Kasumi-1 (cell line): ENCODE data around the gene KCNJ6.
"Not testable (repeated sequence)": the region's sequence is repeated elsewhere in the genome, so short reads cannot be mapped to it uniquely, and the experiment has no call there.

ENCODE experiments used
- DNase-seq, 2 experiments: peaks; one replicate each; lab custom pipeline; 2025; lab: John Stamatoyannopoulos, UW

Gene KCNJ6

DNA sequence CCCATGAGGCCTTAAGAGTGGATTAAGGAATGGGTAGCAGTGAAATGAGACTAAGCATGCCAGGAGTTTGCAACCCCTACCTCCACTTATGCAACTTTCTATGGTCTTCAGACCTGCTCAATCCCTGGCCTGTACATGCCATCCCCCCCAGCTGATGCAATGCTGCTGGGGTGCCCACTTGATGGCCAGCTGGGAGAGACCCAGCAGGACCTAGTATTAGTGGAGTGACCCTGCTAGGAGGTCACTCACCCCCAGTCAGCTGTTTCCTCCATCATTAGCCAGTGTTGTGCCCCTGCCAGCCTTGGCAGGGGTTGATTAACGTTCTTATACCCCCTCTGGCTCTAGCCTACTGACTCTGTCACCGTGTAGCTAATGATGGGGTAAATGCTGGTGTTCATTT lies 313.1 kb downstream of the KCNJ6 start:
- DNase-seq, result no peak

DNA sequence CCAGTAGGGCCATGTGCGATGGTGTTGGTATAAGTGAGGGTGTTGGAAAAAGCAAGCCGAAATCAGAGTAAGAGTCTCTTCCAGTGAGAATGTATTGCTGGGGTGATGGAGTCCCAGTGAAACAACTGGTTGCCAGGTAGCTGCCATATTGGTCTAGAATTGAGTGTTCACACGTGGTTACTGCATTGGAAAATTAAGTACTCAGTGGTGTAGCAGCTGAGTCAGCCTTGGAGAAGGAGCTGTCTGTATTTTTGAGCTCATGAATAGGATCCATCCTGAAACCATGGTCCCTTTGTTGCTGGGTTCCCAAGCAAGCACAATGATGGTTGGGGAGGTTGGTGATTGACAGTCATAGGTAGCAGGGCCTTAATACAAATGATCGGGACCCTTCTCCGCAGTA lies 314.3 kb downstream of the KCNJ6 start:
- DNase-seq, result no peak

DNA sequence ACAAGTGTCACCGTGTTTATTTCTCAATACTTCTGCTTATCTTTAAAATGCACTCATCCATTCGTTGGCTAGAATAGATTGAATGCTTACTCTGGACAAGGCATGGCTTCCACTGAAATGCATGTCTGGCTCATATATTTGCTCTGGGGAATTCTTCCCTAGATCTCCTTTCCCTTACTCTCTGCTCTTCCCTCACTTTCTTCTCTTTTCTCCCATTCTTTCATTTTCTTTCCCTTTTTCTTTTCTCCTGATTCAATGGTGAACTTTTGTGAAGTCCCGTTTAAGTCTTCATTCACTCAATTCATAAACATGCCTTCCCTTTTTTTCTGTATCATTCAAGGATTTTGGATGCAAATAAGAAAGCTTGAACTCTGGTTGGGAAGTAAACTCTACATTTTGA lies 315.2 kb downstream of the KCNJ6 start:
- no peak for DNase-seq

DNA sequence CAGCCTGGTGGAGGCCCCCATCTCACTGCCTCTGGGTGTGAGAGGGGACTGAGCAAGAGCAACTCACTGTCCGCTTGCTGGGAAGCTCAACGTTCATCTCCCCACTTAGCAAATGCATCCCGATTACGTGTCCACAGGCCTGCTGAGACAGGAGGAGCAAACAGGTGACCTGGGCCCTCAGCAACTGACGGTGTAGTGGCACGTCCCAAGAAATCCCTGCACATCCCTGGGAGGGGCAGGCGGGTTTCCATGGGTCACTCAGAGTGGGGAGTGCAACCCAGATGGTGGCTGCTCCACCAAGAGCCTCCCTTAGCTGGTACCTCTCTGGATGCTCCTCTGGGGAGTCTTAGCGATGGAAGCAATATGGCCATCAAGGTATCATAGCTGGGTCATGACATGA lies 320.3 kb downstream of the KCNJ6 start:
- no peak for DNase-seq

DNA sequence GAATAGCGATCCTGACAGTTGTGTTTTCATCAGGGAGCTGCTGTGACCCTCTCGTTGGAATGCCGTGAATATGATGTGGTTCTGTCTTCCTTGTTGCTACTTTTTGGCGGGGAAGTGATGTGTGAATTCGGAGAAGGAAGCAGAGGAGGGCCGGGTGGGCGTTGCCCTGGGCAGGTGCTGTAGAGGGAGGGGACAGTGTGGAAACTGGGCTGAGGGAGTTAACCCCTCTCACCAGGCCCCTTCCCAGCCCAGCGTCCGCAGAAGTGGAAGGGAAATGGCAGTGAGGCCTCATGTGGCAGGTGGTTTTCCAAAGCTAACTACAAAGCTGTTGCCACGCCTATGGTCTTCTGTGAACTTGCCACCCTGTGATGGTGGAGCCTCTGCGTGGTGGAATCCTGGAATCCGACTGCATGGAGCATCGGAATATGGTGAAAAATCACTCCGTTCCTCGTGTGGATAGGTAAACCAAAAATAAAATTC lies 321.7 kb downstream of the KCNJ6 start:
- DNase-seq, result no peak

DNA sequence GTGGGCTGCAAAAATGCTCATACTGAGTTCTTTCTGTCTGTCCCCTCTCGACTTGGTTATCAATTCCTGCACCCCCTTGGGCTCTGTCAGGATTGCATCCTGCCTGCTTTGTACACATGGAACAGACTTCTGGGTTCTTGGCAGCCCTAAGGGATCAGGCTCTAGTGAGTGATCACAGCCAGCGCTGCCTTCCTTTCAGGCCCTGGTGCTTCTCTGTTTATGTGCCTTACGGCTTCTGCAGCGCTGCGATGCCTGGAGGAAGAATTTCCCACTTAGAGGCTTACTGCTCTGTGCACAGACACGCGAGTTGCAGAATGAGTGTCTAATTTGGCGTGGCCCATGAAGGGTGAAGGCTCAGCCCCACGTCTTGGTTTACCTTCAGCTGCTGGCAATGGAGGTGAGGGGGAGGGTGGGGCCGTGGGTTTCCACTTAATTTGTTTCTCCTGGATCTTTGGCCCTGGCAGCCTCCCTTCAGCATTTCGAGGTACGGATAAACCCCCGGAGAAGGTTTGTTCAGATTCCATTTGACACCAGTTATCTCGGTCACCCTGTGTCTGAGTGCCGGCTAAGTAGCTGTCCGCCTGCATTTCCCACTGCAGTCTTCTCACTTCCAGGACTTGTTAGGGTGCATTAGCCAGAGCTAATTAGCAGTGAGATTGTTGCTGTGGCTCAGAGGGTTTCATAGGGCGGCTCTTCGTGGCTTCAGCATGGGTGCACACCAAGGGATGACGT lies 322.4 kb downstream of the KCNJ6 start:
- DNase-seq, result no peak

DNA sequence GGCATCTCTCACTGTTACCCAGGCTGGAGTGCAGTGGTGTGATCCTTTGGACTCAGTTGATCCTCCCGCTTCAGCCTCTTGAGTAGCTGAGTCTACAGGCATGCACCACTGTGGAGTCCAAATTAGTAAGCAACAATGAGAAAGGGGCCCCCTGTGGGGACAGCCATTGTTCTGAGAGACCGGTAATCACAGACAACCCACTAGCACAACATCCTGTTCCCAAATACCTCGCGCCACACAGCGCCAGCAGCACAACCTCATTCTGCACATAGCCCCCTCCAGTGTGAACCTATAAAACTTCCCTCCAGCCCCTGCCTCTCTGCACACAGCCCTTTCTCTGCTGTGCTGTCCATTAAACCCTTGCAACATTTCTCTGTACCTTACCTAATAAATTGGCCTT lies 323.2 kb downstream of the KCNJ6 start:
- no peak for DNase-seq

DNA sequence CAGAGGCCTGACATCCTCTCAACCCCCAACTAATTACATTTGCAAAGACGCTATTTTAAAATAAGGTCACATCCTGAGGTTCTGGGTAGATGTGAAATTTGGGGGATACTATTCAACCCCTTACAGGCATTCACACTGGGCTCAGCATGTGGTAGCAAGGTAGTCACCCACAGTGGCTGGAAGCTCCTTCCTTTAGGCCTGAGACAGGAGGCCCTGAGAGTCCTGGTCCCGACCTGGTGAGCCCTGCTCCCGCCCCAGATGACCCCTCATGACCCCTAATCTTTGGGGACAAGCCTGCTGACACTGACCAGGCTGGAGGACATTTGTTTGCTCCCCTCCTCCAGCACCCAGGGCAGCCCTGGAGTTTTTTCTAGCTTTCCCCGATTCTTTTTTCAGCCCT lies 323.8 kb downstream of the KCNJ6 start:
- no peak for DNase-seq

DNA sequence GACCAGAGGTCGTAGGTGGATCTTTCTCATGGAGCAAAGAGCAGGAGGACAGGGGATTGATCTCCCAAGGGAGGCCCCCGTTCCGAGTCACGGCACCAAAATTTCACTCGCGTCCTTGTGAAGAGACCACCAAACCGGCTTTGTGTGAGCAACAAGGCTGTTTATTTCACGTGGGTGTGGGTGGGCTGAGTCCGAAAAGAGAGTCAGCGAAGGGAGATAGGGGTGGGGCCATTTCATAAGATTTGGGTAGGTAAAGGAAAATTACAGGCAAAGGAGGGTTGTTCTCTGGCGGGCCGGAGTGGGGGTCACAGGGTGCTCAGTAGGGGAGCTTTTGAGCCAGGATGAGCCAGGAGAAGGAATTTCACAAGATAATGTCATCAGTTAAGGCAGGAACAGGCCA lies 324.3 kb downstream of the KCNJ6 start:
- DNase-seq, result not testable (repeated sequence)

DNA sequence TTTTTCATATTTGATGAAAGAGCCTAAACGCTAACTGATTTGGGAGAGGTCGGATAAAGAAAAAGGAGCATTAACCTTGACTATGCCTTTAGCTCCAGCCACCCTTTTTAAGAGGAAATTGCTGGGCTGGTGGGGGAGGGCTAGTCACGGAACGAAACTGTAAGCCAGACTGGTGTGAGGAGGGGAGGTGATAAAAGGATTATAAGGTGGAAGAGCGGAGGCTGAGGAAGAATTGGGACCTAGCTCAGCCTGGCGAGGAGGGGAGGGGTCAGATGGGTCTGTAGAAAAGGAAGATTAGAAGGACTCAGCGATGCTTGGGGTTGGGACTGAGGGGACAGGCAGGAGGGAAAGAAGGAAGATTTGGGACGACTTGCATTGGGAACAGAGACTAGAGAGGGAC lies 325.4 kb downstream of the KCNJ6 start:
- not testable (repeated sequence) for DNase-seq

DNA sequence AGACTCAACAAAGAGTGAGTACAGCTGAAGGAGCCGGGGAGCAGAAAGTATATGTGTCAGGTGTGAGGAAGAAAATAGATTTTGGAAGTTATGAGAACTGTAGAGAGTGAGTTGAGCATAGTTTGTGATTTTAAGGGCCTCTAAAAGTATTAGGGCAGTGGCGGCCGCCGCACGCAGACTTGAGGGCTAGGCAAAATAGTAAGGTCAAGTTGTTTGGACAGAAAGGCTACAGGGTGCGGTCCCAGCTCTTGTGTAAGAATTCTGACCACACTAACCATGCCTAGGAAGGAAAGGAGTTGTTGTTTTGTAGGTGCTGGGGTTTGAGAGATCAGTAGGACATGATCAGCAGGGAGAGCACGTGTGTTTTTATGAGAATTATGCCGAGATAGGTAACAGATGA lies 327.6 kb downstream of the KCNJ6 start:
- DNase-seq, result not testable (repeated sequence)

DNA sequence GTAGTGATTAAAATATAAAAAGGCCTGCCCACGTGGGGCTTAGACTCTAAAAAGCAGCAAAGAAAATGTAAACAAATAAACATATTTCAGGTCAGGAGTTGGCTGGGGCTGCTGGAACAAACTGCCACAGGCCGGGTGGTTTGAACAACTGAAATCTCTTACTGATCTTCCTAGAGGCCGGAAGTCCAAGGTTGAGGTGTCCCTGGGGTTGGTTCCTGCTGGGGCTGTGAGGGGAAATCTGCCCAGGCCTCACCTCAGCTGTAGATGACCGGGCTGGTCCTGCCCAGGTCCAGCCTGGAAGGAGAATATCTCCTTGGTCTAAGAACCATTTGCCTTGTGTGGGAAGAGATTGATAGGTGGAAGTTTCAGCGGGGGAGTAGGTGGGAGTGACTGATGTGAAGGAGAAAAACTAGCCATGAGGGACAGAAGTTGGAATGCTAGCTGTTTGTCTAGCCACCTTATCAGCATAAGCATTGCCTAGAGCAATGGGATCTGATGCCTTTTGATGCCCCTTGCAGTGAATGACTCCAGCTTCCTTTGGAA lies 328.6 kb downstream of the KCNJ6 start:
- DNase-seq, result no peak

DNA sequence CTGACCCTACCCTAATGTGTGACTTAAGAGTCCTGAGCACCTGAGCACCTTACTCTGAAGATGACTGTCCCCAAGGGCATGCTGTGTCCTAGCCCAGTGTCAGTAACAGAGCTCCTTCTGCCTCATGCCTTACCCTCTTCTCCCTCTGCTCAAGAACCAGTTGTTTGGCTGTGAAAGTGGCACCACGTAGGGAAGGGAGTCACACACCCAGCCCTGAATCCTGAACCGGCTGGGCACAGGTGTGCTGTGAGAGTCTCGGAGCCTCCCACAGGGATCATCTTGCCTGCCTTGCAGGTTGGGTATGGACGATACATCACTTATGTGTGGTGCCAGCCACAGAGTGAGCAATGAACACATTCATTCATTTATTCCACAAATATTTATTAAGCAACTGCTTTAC lies 329.1 kb downstream of the KCNJ6 start:
- DNase-seq, result no peak

DNA sequence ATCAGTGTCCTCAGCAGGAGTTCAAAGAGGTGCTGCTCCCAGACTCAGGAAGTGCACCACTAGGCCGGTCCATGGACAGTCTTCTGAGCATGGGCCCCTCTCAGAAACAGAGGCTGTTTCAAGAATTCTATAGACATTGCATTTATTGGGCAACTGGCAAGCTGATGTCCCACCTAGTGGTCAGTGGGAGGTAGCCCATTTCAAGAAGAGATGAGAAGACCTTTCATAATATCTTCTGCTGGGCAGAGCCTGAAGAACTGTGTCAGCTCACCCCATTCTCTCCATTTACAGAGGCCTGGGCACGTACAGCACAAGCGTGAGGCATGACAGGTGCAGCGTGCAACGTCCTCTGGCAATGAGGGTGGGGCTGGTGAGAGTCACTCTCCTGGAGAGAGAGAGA lies 333.7 kb downstream of the KCNJ6 start:
- peak; percentile 25 to 34 for DNase-seq

DNA sequence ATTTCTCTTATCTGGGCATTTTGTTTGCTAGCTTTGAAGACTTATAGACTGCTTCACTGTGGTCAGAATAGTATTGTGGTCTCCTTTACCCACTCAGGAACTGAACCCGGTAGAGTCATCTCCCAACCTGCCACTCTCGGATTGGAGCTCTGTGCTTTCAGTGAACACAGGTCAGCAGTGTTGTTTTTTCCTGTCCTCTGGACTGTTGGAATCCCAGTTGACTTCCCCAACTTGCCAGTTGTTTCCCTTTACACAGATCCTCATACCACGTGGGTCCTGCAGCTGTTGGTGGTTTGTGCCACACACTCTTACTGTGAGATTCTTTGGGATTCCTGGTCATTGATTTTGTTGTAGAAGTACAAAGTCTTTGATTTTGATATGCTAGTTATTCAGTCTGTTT lies 335.6 kb downstream of the KCNJ6 start:
- no peak for DNase-seq

DNA sequence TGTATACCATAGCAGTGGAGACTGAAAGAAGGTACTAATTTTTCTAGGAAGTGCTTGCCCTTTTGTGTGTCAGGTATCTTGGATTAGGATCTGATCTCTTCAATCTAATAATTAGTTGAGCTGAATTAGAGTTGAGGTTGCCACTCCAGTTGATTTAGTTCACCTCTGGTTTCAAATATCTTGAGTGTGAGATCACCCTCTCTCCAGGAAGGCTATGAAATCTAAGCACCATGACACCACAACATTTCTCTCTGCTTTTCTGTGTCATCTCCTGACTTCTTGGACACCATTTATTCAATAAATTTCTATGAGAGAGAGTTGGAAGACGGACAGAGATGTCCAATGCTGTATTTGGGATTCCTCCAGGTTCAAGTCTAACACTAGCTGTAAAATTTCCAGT lies 336.9 kb downstream of the KCNJ6 start:
- DNase-seq, result no peak

DNA sequence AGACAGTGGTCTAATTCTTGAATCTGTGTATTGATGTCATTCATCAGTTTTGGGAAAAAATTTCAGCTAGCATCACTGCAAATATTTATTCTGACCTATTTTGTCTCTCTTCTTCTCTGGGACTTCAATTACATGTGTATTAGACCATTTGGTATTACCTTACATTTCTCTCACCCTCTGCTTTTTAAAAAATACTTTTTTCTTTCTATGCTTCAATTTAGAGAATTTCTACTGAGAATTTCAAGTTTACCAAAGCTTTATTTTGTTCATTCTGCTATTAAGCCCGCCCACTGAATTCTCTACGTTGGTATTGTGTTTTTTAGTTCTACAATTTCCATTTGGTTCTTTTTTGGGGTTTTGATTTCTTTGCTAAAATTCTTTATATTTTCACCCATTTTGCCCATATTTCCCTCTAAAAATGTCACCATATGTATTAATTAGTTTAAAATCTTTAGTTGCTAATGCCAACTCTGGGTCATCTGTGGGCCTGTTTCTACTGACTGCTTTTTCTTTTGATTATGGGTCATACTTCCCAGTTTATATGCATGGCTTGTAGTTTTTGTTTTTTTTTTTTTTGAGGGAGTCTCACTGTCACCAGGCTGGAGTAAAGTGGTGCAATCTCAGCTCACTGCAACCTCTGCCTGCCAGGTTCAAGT lies 337.7 kb downstream of the KCNJ6 start:
- no peak for DNase-seq

DNA sequence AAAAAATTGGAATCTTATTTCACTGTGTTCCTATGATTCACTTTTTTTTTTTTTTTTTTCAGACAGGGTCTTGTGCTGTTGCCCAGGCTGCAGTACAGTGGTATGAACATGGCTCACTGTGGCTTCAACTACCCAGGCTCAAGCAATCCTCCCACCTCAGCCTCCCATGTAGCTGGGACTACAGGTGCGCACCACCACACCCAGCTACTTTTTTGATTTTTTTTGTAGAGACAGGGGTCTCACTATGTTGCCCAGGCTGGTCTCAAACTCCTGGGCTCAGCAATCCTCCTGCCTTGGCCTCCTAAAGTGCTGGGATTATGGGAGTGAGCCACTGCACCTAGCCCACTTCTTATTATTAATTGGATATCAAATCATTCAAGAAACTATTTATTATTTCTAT lies 339.3 kb downstream of the KCNJ6 start:
- DNase-seq, result not testable (repeated sequence)

DNA sequence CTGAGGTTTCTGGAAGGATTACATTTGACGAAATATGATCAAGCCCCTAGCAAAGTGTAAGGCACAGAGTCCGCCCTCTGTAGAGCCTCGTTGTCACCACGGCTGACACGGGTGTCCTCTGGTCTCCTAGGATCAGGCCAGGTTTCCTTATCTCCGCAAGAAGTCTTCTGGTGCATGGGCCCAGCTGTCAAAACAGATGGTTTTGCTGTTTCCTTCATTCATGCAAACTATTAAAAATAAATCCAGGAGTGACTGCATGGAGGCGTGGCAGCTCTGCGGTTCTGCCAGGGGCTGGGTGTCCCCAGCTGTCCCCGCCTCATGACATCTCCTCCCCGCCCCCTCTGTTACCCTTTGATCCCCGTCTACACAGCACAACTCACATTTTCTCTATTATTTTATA lies 340.7 kb downstream of the KCNJ6 start:
- DNase-seq, result no peak

DNA sequence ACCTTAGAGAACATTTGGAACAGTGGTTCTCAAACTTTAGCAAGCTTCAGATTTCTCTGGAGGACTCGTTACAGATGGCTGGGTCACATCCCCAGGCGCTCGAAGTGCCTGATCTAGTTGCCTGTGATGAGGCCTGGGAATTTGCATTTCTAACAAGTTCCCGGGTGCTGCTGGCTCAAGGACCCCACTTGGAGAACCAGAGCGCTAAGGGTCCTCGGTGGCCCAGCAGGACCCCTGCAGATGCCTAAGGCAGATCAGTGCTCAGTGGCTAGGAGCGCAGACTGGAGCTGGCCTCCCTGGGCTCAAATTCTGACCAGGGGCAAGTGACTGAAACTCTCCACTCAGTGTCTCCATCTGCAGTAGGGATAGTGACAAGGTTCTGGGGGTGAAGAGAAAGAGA lies 341.5 kb downstream of the KCNJ6 start:
- no peak for DNase-seq

DNA sequence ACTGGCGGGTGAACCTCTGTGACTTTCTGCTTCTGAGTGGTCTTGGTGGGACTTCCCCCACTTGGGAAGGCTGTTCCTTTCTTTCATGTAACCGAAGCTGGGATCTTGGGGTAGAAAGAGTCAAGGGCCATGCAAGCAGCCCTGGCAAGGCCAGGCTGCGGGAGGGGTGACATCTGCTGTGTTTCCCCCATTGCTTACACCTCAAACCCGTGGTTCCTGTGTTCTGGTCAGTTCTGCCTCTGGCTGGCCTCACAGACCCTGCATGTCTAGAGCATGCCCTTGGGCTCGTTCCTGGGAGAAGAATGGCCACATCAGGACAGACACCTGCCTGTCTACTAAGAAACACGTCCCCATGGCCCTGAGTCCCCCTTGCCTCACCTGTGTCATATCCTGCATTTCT lies 341.9 kb downstream of the KCNJ6 start:
- no peak for DNase-seq

DNA sequence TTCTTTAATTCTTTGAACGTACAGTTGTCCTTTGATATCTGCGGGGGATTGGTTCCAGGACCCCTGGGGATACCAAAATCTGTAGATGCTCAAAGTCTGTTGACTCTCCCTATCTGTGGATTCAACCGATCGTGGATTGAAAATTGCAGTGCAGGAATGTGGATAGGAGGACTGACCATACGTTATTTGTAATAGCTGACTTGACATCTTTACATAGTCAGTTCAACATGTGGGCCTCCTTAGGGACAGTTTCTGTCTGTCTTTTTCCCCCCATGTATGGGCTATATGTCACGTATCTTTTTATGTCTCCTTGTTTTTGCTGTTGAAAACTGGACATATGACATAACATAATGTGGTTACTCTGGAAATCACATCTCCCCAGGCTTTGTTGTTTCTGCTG lies 344.8 kb downstream of the KCNJ6 start:
- DNase-seq, result no peak

DNA sequence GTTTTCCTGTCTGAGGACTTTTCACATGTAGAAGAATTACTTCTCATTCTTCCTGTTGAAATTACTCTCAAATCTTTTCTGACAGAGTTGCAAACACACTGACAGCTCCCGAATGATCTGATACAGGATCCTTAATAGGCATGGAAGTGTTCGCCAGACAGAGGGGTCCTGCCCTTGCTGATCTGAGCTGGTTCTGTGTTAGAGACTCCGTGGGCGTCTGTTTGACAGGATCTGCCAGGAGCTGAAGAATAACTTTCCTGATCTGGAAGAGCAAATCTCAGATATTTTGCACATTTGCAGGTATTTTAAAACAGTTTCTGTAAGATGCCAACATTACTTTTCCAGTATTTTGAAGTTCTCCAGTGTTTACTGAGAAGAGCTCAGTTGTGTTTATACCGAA lies 347.3 kb downstream of the KCNJ6 start:
- DNase-seq, result no peak

DNA sequence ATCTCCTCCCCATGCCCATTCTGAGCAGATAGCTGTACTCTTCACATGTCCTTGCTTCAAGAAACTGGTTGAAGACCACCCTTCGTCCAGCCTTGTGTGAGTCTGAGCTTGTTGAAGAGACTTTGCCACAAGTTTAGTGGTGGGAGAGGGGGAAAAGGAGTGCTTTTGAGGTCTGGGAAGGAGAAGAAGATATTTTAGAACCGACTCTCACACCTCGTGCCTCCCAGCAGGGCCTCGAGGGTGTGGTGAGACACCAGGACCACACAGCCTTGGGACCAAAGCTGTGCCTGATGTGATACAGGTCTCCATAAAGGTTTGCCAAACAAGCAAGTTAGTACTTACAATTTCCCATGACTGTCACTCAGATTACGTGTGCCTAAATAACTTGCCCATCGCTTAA lies 347.8 kb downstream of the KCNJ6 start:
- no peak for DNase-seq
